Measurements from ENCODE around the gene HTR1B. TPM values are rescaled to one million over a fixed set of nuclear protein-coding genes. Genes with fewer than 3 reads are reported as not detected.

The HTR1B gene
- total RNA-seq, 1 donor from 2014 or later, result 12.0 TPM

DNA sequence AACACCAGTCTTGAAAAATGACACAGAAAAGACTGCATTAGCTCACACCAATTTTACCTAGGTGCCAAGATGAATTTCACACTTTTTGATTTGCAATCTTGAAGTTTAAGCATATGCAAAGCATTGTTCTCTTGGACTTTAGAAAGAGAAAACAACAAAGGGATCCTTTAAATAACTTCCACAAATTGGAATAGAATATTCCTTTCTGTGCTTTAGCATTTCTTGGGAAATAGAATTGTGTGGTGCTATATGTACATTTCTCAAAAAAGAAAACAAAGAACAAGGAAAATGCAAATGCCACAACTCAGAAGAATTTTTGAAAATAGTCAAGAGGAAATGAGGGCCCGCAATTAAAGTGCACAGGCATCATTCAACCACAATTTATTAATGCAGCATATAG lies 17.0 kb downstream of the HTR1B start:
- Histone ChIP-seq H3K4me1 (no peaks in the 10 kb centered on the region), H3K27ac (no peak overlapping the region), H3K9me3 (no peaks in the 10 kb centered on the region), H3K27me3 (no peaks in the 10 kb centered on the region), H3K36me3 (no peaks in the 10 kb centered on the region), H3K4me3 (no peak overlapping the region)
- intact Hi-C loops (cut with DNase I), result no loop called here
- no peak for DNase-seq (ENCODE audit: low spot score in 2 of 2)
- TF ChIP-seq, protein P1, sequence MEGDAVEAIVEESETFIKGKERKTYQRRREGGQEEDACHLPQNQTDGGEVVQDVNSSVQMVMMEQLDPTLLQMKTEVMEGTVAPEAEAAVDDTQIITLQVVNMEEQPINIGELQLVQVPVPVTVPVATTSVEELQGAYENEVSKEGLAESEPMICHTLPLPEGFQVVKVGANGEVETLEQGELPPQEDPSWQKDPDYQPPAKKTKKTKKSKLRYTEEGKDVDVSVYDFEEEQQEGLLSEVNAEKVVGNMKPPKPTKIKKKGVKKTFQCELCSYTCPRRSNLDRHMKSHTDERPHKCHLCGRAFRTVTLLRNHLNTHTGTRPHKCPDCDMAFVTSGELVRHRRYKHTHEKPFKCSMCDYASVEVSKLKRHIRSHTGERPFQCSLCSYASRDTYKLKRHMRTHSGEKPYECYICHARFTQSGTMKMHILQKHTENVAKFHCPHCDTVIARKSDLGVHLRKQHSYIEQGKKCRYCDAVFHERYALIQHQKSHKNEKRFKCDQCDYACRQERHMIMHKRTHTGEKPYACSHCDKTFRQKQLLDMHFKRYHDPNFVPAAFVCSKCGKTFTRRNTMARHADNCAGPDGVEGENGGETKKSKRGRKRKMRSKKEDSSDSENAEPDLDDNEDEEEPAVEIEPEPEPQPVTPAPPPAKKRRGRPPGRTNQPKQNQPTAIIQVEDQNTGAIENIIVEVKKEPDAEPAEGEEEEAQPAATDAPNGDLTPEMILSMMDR (IDR thresholded peaks at IDR 0.05), result no peak

DNA sequence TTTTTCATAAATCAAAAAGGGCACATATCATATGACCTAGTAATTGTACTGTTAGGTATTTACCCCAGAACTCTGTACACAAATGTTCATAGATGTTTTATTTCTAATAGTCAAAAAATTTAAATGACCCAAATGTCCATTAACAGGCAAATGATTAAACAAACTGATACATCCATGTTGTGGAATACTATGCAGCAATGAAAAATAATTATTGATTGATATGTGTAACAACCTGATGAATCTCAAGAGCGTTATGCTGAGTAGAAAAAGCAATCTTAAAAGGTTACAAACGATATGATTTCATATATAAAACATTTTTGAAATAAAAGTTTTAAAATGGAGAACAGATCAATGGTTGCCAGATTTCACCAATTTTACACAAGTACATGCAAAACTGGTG lies 18.1 kb downstream of the HTR1B start:
- TF ChIP-seq, protein P1 (IDR thresholded peaks at IDR 0.05), result no peak
- Histone ChIP-seq H3K27ac (no peak overlapping the region), H3K27me3 (no peaks in the 10 kb centered on the region), H3K4me3 (no peak overlapping the region), H3K4me1 (no peaks in the 10 kb centered on the region), H3K36me3 (no peaks in the 10 kb centered on the region), H3K9me3 (no peaks in the 10 kb centered on the region)
- no peak for DNase-seq (ENCODE audit: low spot score in 2 of 2)
- intact Hi-C loops (cut with DNase I), result no loop called here

DNA sequence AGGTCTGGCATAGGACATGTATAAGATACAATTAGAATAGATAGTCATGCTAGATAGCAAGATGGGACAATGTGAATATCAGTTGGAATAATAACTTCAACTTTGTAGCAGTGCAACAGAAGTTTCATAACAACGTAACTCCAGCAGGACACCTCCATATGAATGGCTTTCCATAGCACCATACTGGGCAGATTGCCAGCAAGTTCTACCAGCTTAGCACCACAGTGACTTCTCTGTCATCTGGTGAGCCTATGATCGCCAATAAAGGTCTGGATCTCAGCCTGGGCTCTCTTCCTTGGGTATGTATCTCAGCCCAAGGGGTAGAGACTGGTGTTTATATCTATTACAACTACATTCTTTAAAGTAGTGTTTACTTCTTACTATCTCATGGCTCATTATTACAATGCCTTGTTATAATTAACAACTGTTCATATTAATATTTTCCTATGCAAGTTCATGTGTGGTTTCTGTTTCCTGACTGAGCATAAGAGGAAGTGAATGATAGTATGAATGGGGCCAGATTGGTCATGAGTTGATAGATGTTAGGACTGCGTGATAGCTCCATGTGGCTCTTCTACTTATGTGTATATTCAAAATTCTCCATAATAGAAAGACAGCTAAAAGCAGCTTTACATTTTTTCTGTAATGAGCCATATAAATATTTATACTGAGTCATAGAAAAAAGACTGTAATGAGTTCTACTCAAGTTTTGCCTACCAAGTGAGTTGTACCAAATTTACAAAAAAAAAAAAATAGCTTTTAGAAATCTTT lies 22.9 kb downstream of the HTR1B start:
- DNase-seq (ENCODE audit: low spot score in 2 of 2), result no peak
- H3K27ac ChIP-seq, result no peak overlapping the region
- no peaks in the 10 kb centered on the region for H3K27me3 ChIP-seq
- H3K4me3 ChIP-seq, result no peak overlapping the region
- H3K9me3 ChIP-seq, result no peaks in the 10 kb centered on the region
- H3K36me3 ChIP-seq, result no peaks in the 10 kb centered on the region
- intact Hi-C loops (cut with DNase I), result no loop called here
- H3K4me1 ChIP-seq, result no peaks in the 10 kb centered on the region
- TF ChIP-seq, protein P1 (IDR thresholded peaks at IDR 0.05), result no peak

DNA sequence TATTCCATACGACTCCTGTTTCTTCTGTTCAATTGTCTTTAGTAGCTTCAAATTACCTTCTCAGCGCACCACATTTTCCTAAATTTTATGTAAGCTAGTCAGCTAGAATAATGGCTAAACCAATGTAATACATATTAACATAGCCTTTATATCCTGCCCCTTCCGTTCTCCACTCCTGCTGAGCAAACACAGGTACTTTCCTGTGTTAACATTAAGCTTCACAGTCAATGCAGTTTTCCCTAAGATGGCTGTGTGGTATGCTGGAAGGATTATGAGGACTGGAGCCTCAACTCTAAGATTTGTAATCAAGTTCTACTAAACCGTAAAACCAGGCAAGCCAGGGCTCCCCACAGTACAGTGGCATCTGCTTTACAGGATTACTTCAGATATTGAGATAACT lies 29.4 kb downstream of the HTR1B start:
- intact Hi-C loops (cut with DNase I), result no loop called here
- Histone ChIP-seq H3K4me1 (no peaks in the 10 kb centered on the region), H3K27me3 (no peaks in the 10 kb centered on the region), H3K36me3 (no peaks in the 10 kb centered on the region), H3K4me3 (no peak overlapping the region), H3K9me3 (no peaks in the 10 kb centered on the region), H3K27ac (no peak overlapping the region)
- DNase-seq (ENCODE audit: low spot score in 2 of 2), result no peak
- TF ChIP-seq, protein P1 (IDR thresholded peaks at IDR 0.05), result no peak

- no peak overlapping the region for H3K27ac ChIP-seq
- TF ChIP-seq, protein P1 (IDR thresholded peaks at IDR 0.05), result no peak
- H3K27me3 ChIP-seq, result no peaks in the 10 kb centered on the region
- peaks cover 0 to 7% of the 10 kb centered on the region in 2 donors for H3K4me1 ChIP-seq
- H3K9me3 ChIP-seq, result no peaks in the 10 kb centered on the region
- no peak for DNase-seq (ENCODE audit: low spot score in 2 of 2)
- no peaks in the 10 kb centered on the region for H3K36me3 ChIP-seq
- intact Hi-C loops (cut with DNase I), result no loop called here
- no peak overlapping the region for H3K4me3 ChIP-seq
Measured at GRCh38 chr6:77430504-77430903, 32.8 kb downstream of the HTR1B start.

Data from ascending aorta (tissue), 2 donors.